WERI-Rb-1 (cell line): ENCODE measurements around the gene PTPN23.
A peak's percentile ranks its signal among the peaks of the same experiment; 100 is the strongest.

Source experiments
- DNase-seq: peaks from one replicate; pipeline ENCODE4 v3.0.0-alpha.2; 2020
- H3K27ac ChIP-seq: fragments of 250-450 bp; sonication (Bioruptor Pico); 2 replicates; pipeline ENCODE4 v1.5.1; 2020; ENCODE audit warnings: mild to moderate bottlenecking, moderate library complexity
- H3K27me3 ChIP-seq: fragments of 250-450 bp; sonication (Bioruptor Pico); 2 replicates; pipeline ENCODE4 v1.5.1; 2021; ENCODE audit warnings: mild to moderate bottlenecking, low read depth, moderate library complexity; ENCODE audit not compliant: insufficient read depth, severe bottlenecking
- H3K36me3 ChIP-seq: fragments of 250-450 bp; sonication (Bioruptor Pico); 2 replicates; pipeline ENCODE4 v1.5.1; 2020; ENCODE audit warnings: mild to moderate bottlenecking, moderate library complexity
- H3K4me3 ChIP-seq: 2 replicates; pipeline ENCODE4 v1.5.1; 2011; ENCODE audit warnings: low read depth, mild to moderate bottlenecking, control low read depth, low read length
- H3K9me3 ChIP-seq: fragments of 250-450 bp; sonication (Bioruptor Pico); 2 replicates; pipeline ENCODE4 v1.5.1; 2021; ENCODE audit warnings: mild to moderate bottlenecking, moderate library complexity; ENCODE audit not compliant: severe bottlenecking
- TF ChIP-seq, protein P1 (sequence below): IDR thresholded peaks from 2 replicates; pipeline ENCODE4 v1.5.1; 2011; ENCODE audit warnings: low read depth, mild to moderate bottlenecking, control low read depth, inconsistent platforms, low read length

PTPN23 gene

DNA sequence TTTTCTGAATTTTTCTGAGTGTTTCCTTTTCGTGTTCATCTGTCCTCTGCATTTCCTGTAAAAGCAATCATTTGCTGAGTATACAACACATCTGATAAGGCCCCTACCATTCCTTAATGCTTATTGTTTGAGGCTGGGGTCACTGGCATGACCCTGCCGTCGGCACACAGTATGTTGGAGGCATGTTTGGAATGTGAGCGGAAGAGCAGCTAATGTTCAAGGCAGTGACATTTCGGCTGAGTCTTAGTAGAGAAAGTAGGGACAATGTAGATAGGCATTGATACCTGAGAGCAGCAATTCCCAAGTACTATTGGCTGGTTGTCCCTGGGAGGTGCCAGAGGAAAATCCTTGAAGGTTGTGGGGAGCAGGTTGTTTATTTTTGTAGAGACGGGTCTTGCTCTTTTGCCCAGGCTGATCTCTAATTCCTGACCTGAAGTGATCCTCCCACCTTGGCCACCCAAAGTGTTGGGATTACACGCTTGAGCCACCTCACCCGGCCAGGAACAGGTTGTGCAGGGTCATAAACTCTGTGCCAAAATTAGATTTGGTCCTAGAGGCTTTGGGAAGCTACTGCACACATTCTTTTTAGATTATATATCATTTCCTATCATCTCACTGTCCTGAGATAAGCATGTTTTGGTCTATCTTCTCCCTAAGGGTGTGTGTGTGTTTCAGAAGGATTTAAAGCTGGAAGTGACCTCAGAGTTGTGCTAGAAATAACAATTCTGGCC lies 13.5 kb downstream of the PTPN23 start:
- peak; percentile 84 for DNase-seq
- Histone ChIP-seq H3K27ac (peak overlapping the region; percentile 94), H3K9me3 (no peaks in the 10 kb centered on the region), H3K27me3 (no peaks in the 10 kb centered on the region), H3K4me3 (peak overlapping the region; percentile 36), H3K36me3 (peaks cover 23% of the 10 kb centered on the region)
- TF ChIP-seq, protein P1, sequence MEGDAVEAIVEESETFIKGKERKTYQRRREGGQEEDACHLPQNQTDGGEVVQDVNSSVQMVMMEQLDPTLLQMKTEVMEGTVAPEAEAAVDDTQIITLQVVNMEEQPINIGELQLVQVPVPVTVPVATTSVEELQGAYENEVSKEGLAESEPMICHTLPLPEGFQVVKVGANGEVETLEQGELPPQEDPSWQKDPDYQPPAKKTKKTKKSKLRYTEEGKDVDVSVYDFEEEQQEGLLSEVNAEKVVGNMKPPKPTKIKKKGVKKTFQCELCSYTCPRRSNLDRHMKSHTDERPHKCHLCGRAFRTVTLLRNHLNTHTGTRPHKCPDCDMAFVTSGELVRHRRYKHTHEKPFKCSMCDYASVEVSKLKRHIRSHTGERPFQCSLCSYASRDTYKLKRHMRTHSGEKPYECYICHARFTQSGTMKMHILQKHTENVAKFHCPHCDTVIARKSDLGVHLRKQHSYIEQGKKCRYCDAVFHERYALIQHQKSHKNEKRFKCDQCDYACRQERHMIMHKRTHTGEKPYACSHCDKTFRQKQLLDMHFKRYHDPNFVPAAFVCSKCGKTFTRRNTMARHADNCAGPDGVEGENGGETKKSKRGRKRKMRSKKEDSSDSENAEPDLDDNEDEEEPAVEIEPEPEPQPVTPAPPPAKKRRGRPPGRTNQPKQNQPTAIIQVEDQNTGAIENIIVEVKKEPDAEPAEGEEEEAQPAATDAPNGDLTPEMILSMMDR: no peak

DNA sequence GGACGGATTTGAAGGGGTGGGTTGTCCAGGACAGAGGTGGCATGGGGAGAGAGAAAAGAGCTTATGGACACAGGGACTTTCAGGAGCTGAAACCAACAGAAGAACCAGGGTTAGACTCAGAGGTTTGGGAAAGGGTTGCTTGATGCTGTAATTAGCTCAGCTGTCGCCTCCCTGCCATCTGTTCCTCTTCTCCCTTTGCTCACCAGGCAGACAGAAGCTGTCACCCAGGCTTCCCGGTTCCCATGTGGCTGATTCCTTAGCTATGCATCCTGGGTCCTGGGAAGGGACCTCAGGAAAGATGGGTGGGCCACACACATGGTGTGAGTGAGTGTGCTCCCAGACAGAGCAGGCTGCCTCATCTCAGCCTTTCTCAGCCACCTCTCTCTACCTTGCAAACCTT lies 14.1 kb downstream of the PTPN23 start:
- H3K4me3 ChIP-seq: peak overlapping the region; percentile 36; the same call in 1 of the 2 replicates
- no peaks in the 10 kb centered on the region for H3K9me3 ChIP-seq
- H3K27me3 ChIP-seq: no peaks in the 10 kb centered on the region
- H3K27ac ChIP-seq: peak overlapping the region; percentile 94
- H3K36me3 ChIP-seq: peaks cover 28% of the 10 kb centered on the region
- TF ChIP-seq, protein P1: no peak
- DNase-seq: peak; percentile 86

DNA sequence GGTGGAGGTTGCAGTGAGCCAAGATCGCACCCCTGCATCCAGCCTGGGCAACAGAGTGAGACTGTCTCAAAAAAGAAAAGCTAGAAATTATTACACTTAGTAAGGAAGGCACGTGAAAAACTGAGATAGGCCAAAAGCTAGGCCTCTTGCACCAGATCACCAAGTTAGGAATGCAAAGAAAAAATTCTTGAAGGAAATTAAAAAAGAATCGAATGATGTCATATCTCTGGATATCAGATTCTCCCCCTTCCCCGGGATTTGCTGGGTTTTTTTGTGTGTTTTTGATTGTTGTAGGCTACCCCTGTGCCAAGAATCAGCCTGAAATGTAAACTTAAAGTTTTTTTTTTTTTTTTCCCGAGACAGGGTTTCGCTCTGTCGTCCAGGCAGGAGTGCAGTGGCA lies 17.4 kb downstream of the PTPN23 start:
- Histone ChIP-seq H3K36me3 (peaks cover 32% of the 10 kb centered on the region), H3K27ac (no peak overlapping the region), H3K4me3 (no peak overlapping the region), H3K9me3 (no peaks in the 10 kb centered on the region), H3K27me3 (no peaks in the 10 kb centered on the region)
- DNase-seq: no peak
- TF ChIP-seq, protein P1: no peak

GRCh38 chr3:47399016-47399415 lies 18.2 kb downstream of the PTPN23 start:
- Histone ChIP-seq H3K9me3 (no peaks in the 10 kb centered on the region), H3K4me3 (no peak overlapping the region), H3K36me3 (peaks cover 36% of the 10 kb centered on the region), H3K27ac (no peak overlapping the region), H3K27me3 (no peaks in the 10 kb centered on the region)
- no peak for DNase-seq
- TF ChIP-seq, protein P1: no peak

GRCh38 chr3:47399531-47400270 lies 18.9 kb downstream of the PTPN23 start:
- no peaks in the 10 kb centered on the region for H3K27me3 ChIP-seq
- H3K4me3 ChIP-seq: no peak overlapping the region
- no peak overlapping the region for H3K27ac ChIP-seq
- DNase-seq: no peak
- H3K36me3 ChIP-seq: peaks cover 36% of the 10 kb centered on the region
- no peaks in the 10 kb centered on the region for H3K9me3 ChIP-seq
- TF ChIP-seq, protein P1: no peak
